ENCODE data around the gene POGZ. TPM values are rescaled to one million over a fixed set of nuclear protein-coding genes. Genes with fewer than 3 reads are reported as not detected.
A peak's percentile ranks its signal among the peaks of the same experiment; 100 is the strongest.

The POGZ gene
- total and polyA plus RNA-seq, 2 of the 13 experiments (the other 11 are each of a cell fraction or from before 2014, with no cell fraction given) = 15.3 to 45.6 TPM

DNA sequence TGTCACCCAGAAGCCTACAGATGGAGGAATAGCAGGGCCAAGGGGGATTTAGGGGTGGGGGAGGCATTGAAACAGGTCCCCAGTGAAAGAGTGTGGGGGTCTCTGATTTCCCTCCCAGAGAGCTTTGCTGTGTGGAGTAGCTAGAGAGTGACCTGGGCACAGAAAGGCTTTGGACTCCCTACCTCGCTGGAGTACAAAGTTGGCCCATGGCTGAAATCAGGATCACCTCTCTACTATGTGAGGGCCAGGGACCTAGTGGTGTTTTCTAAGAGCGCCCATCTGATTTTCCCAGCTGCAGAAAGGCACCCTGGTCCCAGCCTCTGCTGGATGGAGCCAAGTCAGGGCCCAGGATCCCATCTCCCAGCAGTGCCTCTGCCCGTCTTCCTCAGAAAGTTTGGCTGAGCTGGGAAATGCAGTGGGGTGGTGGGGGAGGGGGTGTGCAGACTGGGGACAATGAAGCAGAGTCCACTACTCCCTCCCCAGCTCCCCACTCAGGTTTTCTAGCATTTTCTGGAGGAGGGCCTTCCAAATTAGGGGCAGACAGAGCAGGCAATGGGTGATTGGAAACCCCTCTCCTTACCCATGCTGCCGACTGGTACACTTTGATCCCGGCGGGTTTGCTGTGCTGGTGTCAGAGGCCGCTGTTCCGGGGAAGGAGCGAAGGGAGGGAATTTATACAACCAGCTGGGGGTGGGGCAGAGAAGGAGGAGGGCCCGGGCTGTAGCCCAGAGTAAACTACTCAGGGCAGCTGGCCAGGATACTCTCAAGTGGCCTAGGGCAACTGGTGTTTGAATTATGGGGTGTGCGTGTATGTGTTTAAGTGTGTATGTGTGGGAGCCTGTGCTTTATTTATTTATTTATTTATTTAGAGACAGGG lies 87.0 kb downstream of the POGZ start, which contains the start of gene SELENBP1 (continued):
- TF ChIP-seq ZNF564 (CRISPR knock-in tag; IDR thresholded peaks at IDR 0.05) = 0 out of 2 replicates have a peak, but pooled peaks have one; percentile 33
- TF ChIP-seq REPIN1 (CRISPR knock-in tag; IDR thresholded peaks at IDR 0.05; ENCODE audit: borderline replicate concordance, low read depth) = 0 out of 2 replicates have a peak, but pooled peaks have one; percentile 39
- TF ChIP-seq ZNF761 (CRISPR knock-in tag; conservative IDR thresholded peaks at IDR 0.05) = no peak
- TF ChIP-seq TEF (CRISPR knock-in tag; IDR thresholded peaks at IDR 0.05) = no peak
- TF ChIP-seq RXRB (CRISPR knock-in tag; IDR thresholded peaks at IDR 0.05; ENCODE audit: borderline replicate concordance) = peak; percentile 14; the same call in 1 of the 2 replicates
- peak; percentile 64; the same call in 1 of the 2 replicates for TF ChIP-seq ZMYM4 (CRISPR knock-in tag; IDR thresholded peaks at IDR 0.05)
- TF ChIP-seq, protein P1, sequence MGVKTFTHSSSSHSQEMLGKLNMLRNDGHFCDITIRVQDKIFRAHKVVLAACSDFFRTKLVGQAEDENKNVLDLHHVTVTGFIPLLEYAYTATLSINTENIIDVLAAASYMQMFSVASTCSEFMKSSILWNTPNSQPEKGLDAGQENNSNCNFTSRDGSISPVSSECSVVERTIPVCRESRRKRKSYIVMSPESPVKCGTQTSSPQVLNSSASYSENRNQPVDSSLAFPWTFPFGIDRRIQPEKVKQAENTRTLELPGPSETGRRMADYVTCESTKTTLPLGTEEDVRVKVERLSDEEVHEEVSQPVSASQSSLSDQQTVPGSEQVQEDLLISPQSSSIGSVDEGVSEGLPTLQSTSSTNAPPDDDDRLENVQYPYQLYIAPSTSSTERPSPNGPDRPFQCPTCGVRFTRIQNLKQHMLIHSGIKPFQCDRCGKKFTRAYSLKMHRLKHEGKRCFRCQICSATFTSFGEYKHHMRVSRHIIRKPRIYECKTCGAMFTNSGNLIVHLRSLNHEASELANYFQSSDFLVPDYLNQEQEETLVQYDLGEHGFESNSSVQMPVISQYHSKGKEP (CRISPR knock-in tag; IDR thresholded peaks at IDR 0.05) = no peak
- no peak for TF ChIP-seq ZNF451 (CRISPR knock-in tag; IDR thresholded peaks at IDR 0.05)
- TF ChIP-seq MATR3 (CRISPR knock-in tag; IDR thresholded peaks at IDR 0.05) = no peak
- TF ChIP-seq NONO (IDR thresholded peaks at IDR 0.05) = no peak
- TF ChIP-seq NONO (CRISPR knock-in tag; conservative IDR thresholded peaks at IDR 0.05) = no peak; the same call in 1 of the 2 replicates
- 0 out of 2 replicates have a peak, but pooled peaks have one; percentile 36 for TF ChIP-seq ARNTL (CRISPR knock-in tag; IDR thresholded peaks at IDR 0.05)
- no peak for TF ChIP-seq YY1 (IDR thresholded peaks at IDR 0.05; ENCODE audit: insufficient read depth, insufficient replicate concordance, low read depth, low read length)
- TF ChIP-seq ZNF839 (CRISPR knock-in tag; IDR thresholded peaks at IDR 0.05; ENCODE audit: borderline replicate concordance) = no peak
- TF ChIP-seq, protein P2, sequence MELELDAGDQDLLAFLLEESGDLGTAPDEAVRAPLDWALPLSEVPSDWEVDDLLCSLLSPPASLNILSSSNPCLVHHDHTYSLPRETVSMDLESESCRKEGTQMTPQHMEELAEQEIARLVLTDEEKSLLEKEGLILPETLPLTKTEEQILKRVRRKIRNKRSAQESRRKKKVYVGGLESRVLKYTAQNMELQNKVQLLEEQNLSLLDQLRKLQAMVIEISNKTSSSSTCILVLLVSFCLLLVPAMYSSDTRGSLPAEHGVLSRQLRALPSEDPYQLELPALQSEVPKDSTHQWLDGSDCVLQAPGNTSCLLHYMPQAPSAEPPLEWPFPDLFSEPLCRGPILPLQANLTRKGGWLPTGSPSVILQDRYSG (CRISPR knock-in tag; IDR thresholded peaks at IDR 0.05) = 0 out of 2 replicates have a peak, but pooled peaks have one; percentile 41
- TF ChIP-seq, protein P3, sequence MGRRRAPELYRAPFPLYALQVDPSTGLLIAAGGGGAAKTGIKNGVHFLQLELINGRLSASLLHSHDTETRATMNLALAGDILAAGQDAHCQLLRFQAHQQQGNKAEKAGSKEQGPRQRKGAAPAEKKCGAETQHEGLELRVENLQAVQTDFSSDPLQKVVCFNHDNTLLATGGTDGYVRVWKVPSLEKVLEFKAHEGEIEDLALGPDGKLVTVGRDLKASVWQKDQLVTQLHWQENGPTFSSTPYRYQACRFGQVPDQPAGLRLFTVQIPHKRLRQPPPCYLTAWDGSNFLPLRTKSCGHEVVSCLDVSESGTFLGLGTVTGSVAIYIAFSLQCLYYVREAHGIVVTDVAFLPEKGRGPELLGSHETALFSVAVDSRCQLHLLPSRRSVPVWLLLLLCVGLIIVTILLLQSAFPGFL (CRISPR knock-in tag; IDR thresholded peaks at IDR 0.05) = no peak
- TF ChIP-seq HBP1 (CRISPR knock-in tag; IDR thresholded peaks at IDR 0.05; ENCODE audit: low read depth) = peak; percentile 72; the same call in 1 of the 2 replicates
- peak; percentile 47; the same call in 1 of the 2 replicates for TF ChIP-seq KDM2A (CRISPR knock-in tag; IDR thresholded peaks at IDR 0.05; ENCODE audit: borderline replicate concordance, low read depth)
- 0 out of 2 replicates have a peak, but pooled peaks have one; percentile 60 for TF ChIP-seq ZNF547 (CRISPR knock-in tag; IDR thresholded peaks at IDR 0.05)
- 0 out of 2 replicates have a peak, but pooled peaks have one; percentile 13 for TF ChIP-seq KMT2B (CRISPR knock-in tag; IDR thresholded peaks at IDR 0.05)
- peak; percentile 6; the same call in 1 of the 2 replicates for TF ChIP-seq ZNF460 (CRISPR knock-in tag; IDR thresholded peaks at IDR 0.05; ENCODE audit: borderline replicate concordance)
- TF ChIP-seq MED8 (CRISPR knock-in tag; IDR thresholded peaks at IDR 0.05; ENCODE audit: insufficient replicate concordance) = no peak

All from HepG2 (cell line).